Smooth muscle cell (in vitro differentiated cells): ENCODE data around the gene FEN1. TPM values are rescaled to one million over a fixed set of nuclear protein-coding genes. Genes with fewer than 3 reads are reported as not detected.

Experiments used
- DNase-seq: peaks from one replicate; lab custom pipeline; 2025; ENCODE audit not compliant: unreplicated experiment; lab: John Stamatoyannopoulos, UW
- H2AFZ ChIP-seq: fragments of 200-600 bp; sonication (generic); 2 replicates; pipeline ENCODE4 v1.6.0; 2016; ENCODE audit warnings: antibody characterized with exemption, low read depth, mild to moderate bottlenecking
- H3F3A ChIP-seq: fragments of 200-600 bp; sonication (generic); 2 replicates; pipeline ENCODE4 v1.6.0; 2017; ENCODE audit warnings: antibody characterized with exemption, low read depth
- H3K27ac ChIP-seq: fragments of 200-600 bp; sonication (generic); 2 replicates; pipeline ENCODE4 v1.5.1; 2016; ENCODE audit warnings: low read depth, mild to moderate bottlenecking
- H3K27me3 ChIP-seq: fragments of 200-600 bp; sonication (generic); 2 replicates; pipeline ENCODE4 v1.6.1; 2016; ENCODE audit warnings: low read depth, mild to moderate bottlenecking
- H3K36me3 ChIP-seq: fragments of 200-600 bp; sonication (generic); 2 replicates; pipeline ENCODE4 v1.5.1; 2016; ENCODE audit warnings: low read depth
- H3K4me1 ChIP-seq: fragments of 200-600 bp; sonication (generic); 2 replicates; pipeline ENCODE4 v1.5.1; 2016; ENCODE audit warnings: low read depth
- H3K4me2 ChIP-seq: fragments of 200-600 bp; sonication (generic); 2 replicates; pipeline ENCODE4 v1.6.0; 2016; ENCODE audit warnings: mild to moderate bottlenecking
- H3K4me3 ChIP-seq: fragments of 200-600 bp; sonication (generic); 2 replicates; pipeline ENCODE4 v1.5.1; 2016; ENCODE audit warnings: mild to moderate bottlenecking
- H3K79me2 ChIP-seq: fragments of 200-600 bp; sonication (generic); 2 replicates; pipeline ENCODE4 v1.6.0; 2016; ENCODE audit warnings: low read depth, mild to moderate bottlenecking
- H3K9ac ChIP-seq: fragments of 200-600 bp; sonication (generic); 2 replicates; pipeline ENCODE4 v1.6.0; 2016; ENCODE audit warnings: low read depth
- H3K9me3 ChIP-seq: fragments of 200-600 bp; sonication (generic); replicated peaks from 2 replicates; pipeline ENCODE4 v1.5.1; 2016; ENCODE audit warnings: low read depth
- H4K20me1 ChIP-seq: fragments of 200-600 bp; sonication (generic); 2 replicates; pipeline ENCODE4 v1.6.0; 2016; ENCODE audit warnings: low read depth
- WGBS: methylation state at CpG from one replicate; pipeline ENCODE4 v1.1.7; 2016; ENCODE audit warnings: low lambda C conversion rate; 5-methylcytosine and 5-hydroxymethylcytosine counted together
- polyA plus RNA-seq: library from polyadenylated mRNA; unstranded; fragments of >200 nt; fragmentation: Nextera tagmentation; extraction: Ambion mirVana; gene quantifications from 2 replicates; pipeline ENCODE4 v1.2.1, GENCODE V29; 2016
- total RNA-seq: library from RNA; depleted of rRNA; stranded (reverse); fragments of >200 nt; gene quantifications from 2 replicates; pipeline ENCODE4 v1.2.3, GENCODE V29; 2014
- TF ChIP-seq, protein P1 (sequence below): fragments of 200-600 bp; sonication (generic); IDR thresholded peaks from 2 replicates; pipeline ENCODE4 v1.5.1; 2017; ENCODE audit warnings: borderline replicate concordance, mild to moderate bottlenecking, antibody characterized with exemption; ENCODE audit not compliant: insufficient read depth, poor library complexity, severe bottlenecking

Gene FEN1
- total and polyA plus RNA-seq, 2 experiments from 2014 or later = 15.6 to 21.1 TPM

DNA sequence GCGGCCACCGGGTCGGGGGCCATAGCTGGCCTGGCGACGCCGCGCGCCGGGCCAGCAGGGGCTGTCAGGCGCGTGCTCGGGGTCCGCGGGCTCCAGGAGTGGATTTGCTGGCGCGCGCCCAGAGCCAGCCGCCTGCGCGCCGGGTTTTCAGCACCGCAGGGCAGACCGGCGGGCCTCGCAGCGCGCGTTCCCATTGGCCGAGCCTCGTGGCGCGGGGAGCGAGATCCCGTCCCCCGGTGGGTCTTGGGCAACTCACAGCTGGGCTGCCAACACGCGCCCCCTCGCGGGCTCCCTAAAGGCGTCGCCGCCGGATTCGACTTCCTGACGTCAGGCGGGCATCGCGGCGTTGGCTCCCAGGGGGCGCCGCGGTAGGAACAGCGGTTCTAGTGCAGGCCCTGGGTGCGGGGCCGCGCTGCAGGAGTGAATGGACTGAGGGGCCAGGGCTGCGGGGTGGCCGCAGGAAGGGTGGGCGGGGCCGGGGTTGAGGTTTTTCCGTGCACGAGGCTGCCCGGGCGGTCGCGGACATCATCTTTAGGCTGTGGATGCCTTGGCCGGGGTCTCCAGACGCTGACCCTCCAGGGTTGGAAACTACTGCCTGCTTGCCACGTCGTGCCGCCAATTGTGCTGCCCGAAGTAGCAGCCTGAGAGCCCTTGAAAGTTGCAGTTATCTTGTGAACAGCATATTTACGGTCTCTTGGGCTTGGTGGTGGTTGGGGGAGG is 24.2 kb downstream of the FEN1 start, which contains the start of gene FADS1:
FADS1 (minus strand) TSS at position 268 of the 720 bp plus-strand sequence; CDS start at position 194, 74 bp downstream.
- Histone ChIP-seq H2AFZ (peak within 1 kb of the TSS; percentile 73), H3K9ac (peak within 1 kb of the TSS; percentile 84), H3K36me3 (no peaks in the 10 kb centered on the region), H3K79me2 (peaks cover 24% of the 10 kb centered on the region), H3K4me3 (peak within 1 kb of the TSS; percentile 81), H3K9me3 (no peaks in the 10 kb centered on the region), H4K20me1 (no peaks in the 10 kb centered on the region), H3K27me3 (no peaks in the 10 kb centered on the region), H3F3A (peaks cover 7% of the 10 kb centered on the region), H3K27ac (peak within 1 kb of the TSS; percentile 85), H3K4me1 (peaks cover 9% of the 10 kb centered on the region), H3K4me2 (peak within 1 kb of the TSS; percentile 99)
- WGBS = 1% methylated on average over 66 of the region's 73 CpGs
- DNase-seq = peak; percentile 93
- TF ChIP-seq, protein P1, sequence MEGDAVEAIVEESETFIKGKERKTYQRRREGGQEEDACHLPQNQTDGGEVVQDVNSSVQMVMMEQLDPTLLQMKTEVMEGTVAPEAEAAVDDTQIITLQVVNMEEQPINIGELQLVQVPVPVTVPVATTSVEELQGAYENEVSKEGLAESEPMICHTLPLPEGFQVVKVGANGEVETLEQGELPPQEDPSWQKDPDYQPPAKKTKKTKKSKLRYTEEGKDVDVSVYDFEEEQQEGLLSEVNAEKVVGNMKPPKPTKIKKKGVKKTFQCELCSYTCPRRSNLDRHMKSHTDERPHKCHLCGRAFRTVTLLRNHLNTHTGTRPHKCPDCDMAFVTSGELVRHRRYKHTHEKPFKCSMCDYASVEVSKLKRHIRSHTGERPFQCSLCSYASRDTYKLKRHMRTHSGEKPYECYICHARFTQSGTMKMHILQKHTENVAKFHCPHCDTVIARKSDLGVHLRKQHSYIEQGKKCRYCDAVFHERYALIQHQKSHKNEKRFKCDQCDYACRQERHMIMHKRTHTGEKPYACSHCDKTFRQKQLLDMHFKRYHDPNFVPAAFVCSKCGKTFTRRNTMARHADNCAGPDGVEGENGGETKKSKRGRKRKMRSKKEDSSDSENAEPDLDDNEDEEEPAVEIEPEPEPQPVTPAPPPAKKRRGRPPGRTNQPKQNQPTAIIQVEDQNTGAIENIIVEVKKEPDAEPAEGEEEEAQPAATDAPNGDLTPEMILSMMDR = peak; percentile 42

DNA sequence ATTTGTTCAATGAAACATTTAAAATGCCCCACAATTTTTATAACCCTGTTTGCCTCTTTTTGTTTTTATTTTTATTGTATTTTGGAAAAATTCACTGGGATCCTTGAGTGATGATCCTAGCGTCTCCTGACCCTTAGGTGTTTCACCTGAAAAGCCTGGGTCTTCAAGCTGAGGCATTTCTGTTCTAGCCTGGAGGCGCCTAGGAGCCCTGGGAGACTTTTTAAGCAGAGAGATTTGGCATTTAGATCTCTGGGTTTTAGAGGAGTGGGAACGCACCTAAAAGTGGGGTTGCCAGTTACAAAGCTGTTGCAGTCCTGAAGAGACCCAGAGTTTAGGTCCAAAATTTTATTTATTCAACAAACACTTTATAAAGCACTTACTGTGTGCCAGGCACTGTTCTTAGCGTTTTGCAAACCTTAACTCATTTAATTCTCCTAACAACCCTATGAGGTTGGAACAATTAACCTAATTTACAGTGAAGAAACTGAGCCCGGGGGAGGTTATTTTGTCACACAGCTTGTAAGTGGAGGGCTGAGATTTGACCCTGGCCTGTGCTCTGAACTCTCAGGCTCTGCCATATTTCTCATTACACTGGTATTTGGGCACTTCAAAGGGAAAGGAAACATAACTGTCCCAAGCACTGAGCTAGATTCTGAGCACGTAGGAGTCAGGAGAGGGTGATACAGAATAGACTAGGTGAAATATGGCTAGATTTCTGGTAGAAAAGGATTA is 24.9 kb downstream of the FEN1 start:
- H3K27ac ChIP-seq = peak overlapping the region; percentile 85
- H4K20me1 ChIP-seq = no peaks in the 10 kb centered on the region
- peaks cover 25% of the 10 kb centered on the region for H3K79me2 ChIP-seq
- no peaks in the 10 kb centered on the region for H3K36me3 ChIP-seq
- H2AFZ ChIP-seq = no peak overlapping the region
- peak overlapping the region; percentile 54 for H3K9ac ChIP-seq
- WGBS = 27% methylated on average over 6 of the region's 6 CpGs
- H3F3A ChIP-seq = peaks cover 7% of the 10 kb centered on the region
- peak overlapping the region; percentile 99 for H3K4me2 ChIP-seq
- no peak for DNase-seq
- peak overlapping the region; percentile 81 for H3K4me3 ChIP-seq
- H3K9me3 ChIP-seq = no peaks in the 10 kb centered on the region
- TF ChIP-seq, protein P1 = no peak
- peaks cover 9% of the 10 kb centered on the region for H3K4me1 ChIP-seq
- H3K27me3 ChIP-seq = no peaks in the 10 kb centered on the region

DNA sequence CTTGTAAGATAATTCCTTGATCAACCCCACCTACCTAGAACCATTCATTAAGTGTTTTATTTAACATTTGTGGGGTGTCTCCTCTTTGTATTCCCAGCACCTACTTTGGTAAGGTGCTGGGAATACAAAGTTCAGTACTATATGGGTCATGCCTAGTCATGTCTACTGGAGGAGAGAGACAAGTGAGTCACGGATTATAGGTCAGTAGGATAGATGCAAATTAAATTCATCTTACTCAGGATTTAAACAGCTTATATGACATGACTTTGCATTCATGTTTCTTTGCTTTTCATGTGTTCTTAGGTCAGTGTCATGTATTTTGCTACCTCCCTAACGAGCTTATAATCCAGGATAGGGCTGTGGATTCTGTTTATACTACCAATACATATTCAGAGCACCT is 27.5 kb downstream of the FEN1 start:
- no peaks in the 10 kb centered on the region for H3K9me3 ChIP-seq
- H3K4me2 ChIP-seq = peak overlapping the region; percentile 21
- no peak overlapping the region for H3K4me3 ChIP-seq
- TF ChIP-seq, protein P1 = no peak
- H3K79me2 ChIP-seq = peaks cover 24% of the 10 kb centered on the region
- no peak overlapping the region for H2AFZ ChIP-seq
- no peaks in the 10 kb centered on the region for H4K20me1 ChIP-seq
- H3F3A ChIP-seq = peaks cover 7% of the 10 kb centered on the region
- H3K9ac ChIP-seq = peak overlapping the region; percentile 25
- DNase-seq = no peak
- H3K4me1 ChIP-seq = peaks cover 9% of the 10 kb centered on the region
- WGBS = 77% methylated on average over 2 of the region's 2 CpGs
- H3K27ac ChIP-seq = peak overlapping the region; percentile 71
- H3K36me3 ChIP-seq = no peaks in the 10 kb centered on the region
- no peaks in the 10 kb centered on the region for H3K27me3 ChIP-seq
